ENCODE measurements around the gene PDS5A.

PDS5A gene

DNA sequence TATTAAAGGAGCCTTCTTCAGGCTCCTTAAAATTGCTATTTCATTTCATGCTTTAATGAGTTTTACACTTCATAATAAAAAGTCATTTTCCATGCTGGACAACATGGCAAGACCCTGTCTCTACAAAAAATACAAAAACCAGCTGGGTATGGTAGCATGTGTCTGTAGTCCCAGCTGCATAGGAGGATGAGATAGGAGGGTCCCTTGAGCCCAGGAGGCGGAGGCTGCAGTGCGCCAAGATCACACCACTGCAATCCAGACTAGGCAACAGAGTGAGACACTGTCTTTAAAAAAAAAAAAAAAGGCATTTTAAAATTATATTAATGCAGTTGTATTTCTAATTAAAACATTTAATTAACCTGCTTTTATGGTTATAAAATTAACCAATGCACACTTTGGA is 49.2 kb downstream of the PDS5A start:
- WGBS (ENCODE audit: extremely low coverage, insufficient coverage, low lambda C conversion rate), result no CpG with 5 or more reads among the region's 2 CpGs
- no peak overlapping the region for H2BK120ac ChIP-seq (ENCODE audit: low read depth, low read length)
- H3K36me3 ChIP-seq (ENCODE audit: control insufficient read depth, insufficient read depth, low read length), result peaks cover 2% of the 10 kb centered on the region

DNA sequence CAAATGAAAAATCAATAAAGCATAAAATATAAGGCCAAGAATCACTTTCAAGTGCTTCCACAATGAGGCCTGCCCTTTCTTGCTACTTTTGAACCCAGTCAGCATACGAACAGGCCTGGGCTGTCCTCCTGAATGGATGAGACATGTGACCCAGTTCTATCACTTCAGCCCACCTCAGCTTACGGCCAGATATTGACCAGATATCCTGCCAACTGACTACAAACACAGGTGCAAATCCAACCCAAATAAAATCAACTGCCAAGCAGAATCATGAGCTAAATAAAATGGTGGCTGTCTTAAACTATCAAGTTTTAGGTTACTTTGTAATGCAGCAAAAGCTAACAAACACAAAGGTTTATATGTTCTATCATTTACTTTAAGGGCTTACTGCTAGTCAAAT is 53.7 kb downstream of the PDS5A start:
- Histone ChIP-seq H4K8ac (ENCODE audit: low read depth, low read length) (no peak overlapping the region), H3K36me3 (ENCODE audit: control insufficient read depth, insufficient read depth, low read length) (peaks cover 2% of the 10 kb centered on the region)

More for the DNA sequence above, 49.2 kb downstream of the PDS5A start:
- no peak for DNase-seq
- Histone ChIP-seq H3K4ac (ENCODE audit: low read depth, low read length) (no peak overlapping the region), H3K27ac (ENCODE audit: low read depth, low read length) (no peak overlapping the region), H3K9ac (ENCODE audit: low read length) (no peak overlapping the region), H3K4me1 (ENCODE audit: control insufficient read depth, low read depth, low read length) (no peaks in the 10 kb centered on the region), H3K18ac (ENCODE audit: low read length) (no peak overlapping the region), H3K56ac (ENCODE audit: low read length) (no peak overlapping the region), H2BK5ac (ENCODE audit: low read length) (no peak overlapping the region), H3K79me1 (ENCODE audit: low read length) (peaks cover 7% of the 10 kb centered on the region), H4K8ac (ENCODE audit: low read depth, low read length) (no peak overlapping the region), H2BK15ac (replicated peaks; ENCODE audit: low read depth) (no peak overlapping the region), H3K4me3 (ENCODE audit: low read length) (no peak overlapping the region), H3K79me2 (ENCODE audit: control insufficient read depth, insufficient read depth, low read length) (peaks cover 19% of the 10 kb centered on the region), H4K5ac (ENCODE audit: low read length) (no peak overlapping the region), H2AK5ac (ENCODE audit: low read length) (no peak overlapping the region), H3K23ac (ENCODE audit: low read length) (no peak overlapping the region), H3K4me2 (ENCODE audit: low read length) (no peak overlapping the region), H3K27me3 (ENCODE audit: insufficient read depth, low read length, poor library complexity) (no peaks in the 10 kb centered on the region)

DNA sequence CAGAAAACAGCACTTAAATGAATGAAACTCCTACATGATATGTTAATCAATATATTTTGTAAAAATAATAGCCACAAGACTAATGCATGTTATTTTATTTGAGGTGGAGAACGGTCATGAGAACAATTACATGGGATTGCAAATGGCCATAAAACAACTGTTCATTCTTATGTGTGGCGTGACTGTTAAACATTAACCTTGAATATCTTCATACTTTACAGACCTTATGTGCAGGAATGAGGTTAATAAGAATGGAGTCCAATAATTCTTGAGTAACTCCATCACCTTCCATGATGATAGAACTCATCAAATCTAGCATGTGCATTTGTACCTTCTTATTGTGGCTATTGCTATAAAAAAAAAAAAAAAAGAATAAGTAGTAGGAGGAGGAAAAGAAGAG is 55.3 kb downstream of the PDS5A start:
- Histone ChIP-seq H3K27me3 (ENCODE audit: insufficient read depth, low read length, poor library complexity) (no peaks in the 10 kb centered on the region), H4K5ac (ENCODE audit: low read length) (no peak overlapping the region), H3K23ac (ENCODE audit: low read length) (no peak overlapping the region), H2BK15ac (replicated peaks; ENCODE audit: low read depth) (no peak overlapping the region), H3K4me1 (ENCODE audit: control insufficient read depth, low read depth, low read length) (no peaks in the 10 kb centered on the region), H4K8ac (ENCODE audit: low read depth, low read length) (no peak overlapping the region), H2BK120ac (ENCODE audit: low read depth, low read length) (no peak overlapping the region), H3K4me2 (ENCODE audit: low read length) (no peak overlapping the region), H2BK5ac (ENCODE audit: low read length) (no peak overlapping the region), H3K56ac (ENCODE audit: low read length) (no peak overlapping the region), H3K4ac (ENCODE audit: low read depth, low read length) (no peak overlapping the region), H2AK5ac (ENCODE audit: low read length) (no peak overlapping the region), H3K79me2 (ENCODE audit: control insufficient read depth, insufficient read depth, low read length) (no peaks in the 10 kb centered on the region), H3K36me3 (ENCODE audit: control insufficient read depth, insufficient read depth, low read length) (no peaks in the 10 kb centered on the region), H3K18ac (ENCODE audit: low read length) (no peak overlapping the region), H3K79me1 (ENCODE audit: low read length) (no peaks in the 10 kb centered on the region), H3K4me3 (ENCODE audit: low read length) (no peak overlapping the region), H3K27ac (ENCODE audit: low read depth, low read length) (no peak overlapping the region), H3K9ac (ENCODE audit: low read length) (no peak overlapping the region)
- no CpG with 5 or more reads among the region's 2 CpGs for WGBS (ENCODE audit: extremely low coverage, insufficient coverage, low lambda C conversion rate)
- no peak for DNase-seq

More for the DNA sequence above, 53.7 kb downstream of the PDS5A start:
- Histone ChIP-seq H3K79me1 (ENCODE audit: low read length) (no peaks in the 10 kb centered on the region), H3K18ac (ENCODE audit: low read length) (no peak overlapping the region), H3K56ac (ENCODE audit: low read length) (no peak overlapping the region), H2BK120ac (ENCODE audit: low read depth, low read length) (no peak overlapping the region), H3K27ac (ENCODE audit: low read depth, low read length) (no peak overlapping the region), H2BK15ac (replicated peaks; ENCODE audit: low read depth) (no peak overlapping the region), H3K79me2 (ENCODE audit: control insufficient read depth, insufficient read depth, low read length) (peaks cover under 1% of the 10 kb centered on the region), H2AK5ac (ENCODE audit: low read length) (no peak overlapping the region), H3K4me3 (ENCODE audit: low read length) (no peak overlapping the region), H3K27me3 (ENCODE audit: insufficient read depth, low read length, poor library complexity) (no peaks in the 10 kb centered on the region), H3K23ac (ENCODE audit: low read length) (no peak overlapping the region), H3K4ac (ENCODE audit: low read depth, low read length) (no peak overlapping the region), H3K9ac (ENCODE audit: low read length) (no peak overlapping the region), H2BK5ac (ENCODE audit: low read length) (no peak overlapping the region), H4K5ac (ENCODE audit: low read length) (no peak overlapping the region), H3K4me1 (ENCODE audit: control insufficient read depth, low read depth, low read length) (no peaks in the 10 kb centered on the region), H3K4me2 (ENCODE audit: low read length) (no peak overlapping the region)
- no peak for DNase-seq
- no CpG with 5 or more reads among the region's 2 CpGs for WGBS (ENCODE audit: extremely low coverage, insufficient coverage, low lambda C conversion rate)

DNA sequence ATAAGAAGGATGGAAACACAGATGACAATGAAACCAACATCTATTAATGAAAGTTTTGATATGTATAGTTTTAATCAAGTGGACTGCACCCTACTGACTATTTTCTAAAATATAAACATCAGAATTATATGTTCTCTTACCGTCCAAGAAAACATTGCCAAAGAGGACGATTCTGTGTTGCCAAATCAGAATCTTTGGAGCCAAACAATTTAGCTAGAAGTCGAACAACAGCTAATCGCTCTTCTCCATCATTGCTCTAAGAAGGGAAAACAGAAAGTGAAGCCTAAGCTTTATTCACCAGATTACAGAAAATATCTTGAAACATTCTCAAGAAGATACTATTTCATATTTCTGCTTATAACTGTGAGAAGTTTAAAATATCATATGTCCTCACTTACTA is 64.2 kb downstream of the PDS5A start:
- WGBS (ENCODE audit: extremely low coverage, insufficient coverage, low lambda C conversion rate), result no CpG with 5 or more reads among the region's 4 CpGs
- H3K36me3 ChIP-seq (ENCODE audit: control insufficient read depth, insufficient read depth, low read length), result peaks cover 1% of the 10 kb centered on the region

DNA sequence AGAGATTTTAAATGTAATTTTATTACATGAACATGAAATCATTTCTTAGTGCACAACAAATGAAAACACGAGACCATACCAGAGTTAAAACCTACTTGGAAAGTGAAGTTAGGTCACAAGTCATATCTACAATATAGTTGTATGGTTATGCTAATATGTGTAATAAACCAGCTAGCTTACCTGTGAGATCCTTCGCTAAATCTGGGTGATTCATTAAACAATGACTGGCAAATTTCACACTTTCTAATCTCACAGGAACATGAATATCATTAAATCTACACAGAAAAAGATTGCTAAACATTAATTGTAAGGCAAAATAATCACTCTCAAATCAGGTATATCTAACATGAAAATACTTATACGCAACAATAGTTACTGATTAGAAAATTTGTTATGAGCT is 67.6 kb downstream of the PDS5A start:
- Histone ChIP-seq H3K18ac (ENCODE audit: low read length) (no peak overlapping the region), H2BK5ac (ENCODE audit: low read length) (no peak overlapping the region), H3K79me2 (ENCODE audit: control insufficient read depth, insufficient read depth, low read length) (no peaks in the 10 kb centered on the region), H3K4me1 (ENCODE audit: control insufficient read depth, low read depth, low read length) (no peaks in the 10 kb centered on the region), H3K56ac (ENCODE audit: low read length) (no peak overlapping the region), H3K9ac (ENCODE audit: low read length) (no peak overlapping the region), H2BK120ac (ENCODE audit: low read depth, low read length) (no peak overlapping the region), H3K36me3 (ENCODE audit: control insufficient read depth, insufficient read depth, low read length) (peaks cover 1% of the 10 kb centered on the region), H3K79me1 (ENCODE audit: low read length) (no peaks in the 10 kb centered on the region), H3K23ac (ENCODE audit: low read length) (no peak overlapping the region), H3K4ac (ENCODE audit: low read depth, low read length) (no peak overlapping the region), H2AK5ac (ENCODE audit: low read length) (no peak overlapping the region), H3K4me2 (ENCODE audit: low read length) (no peak overlapping the region), H4K8ac (ENCODE audit: low read depth, low read length) (no peak overlapping the region), H3K27ac (ENCODE audit: low read depth, low read length) (no peak overlapping the region), H2BK15ac (replicated peaks; ENCODE audit: low read depth) (no peak overlapping the region), H4K5ac (ENCODE audit: low read length) (no peak overlapping the region), H3K4me3 (ENCODE audit: low read length) (no peak overlapping the region), H3K27me3 (ENCODE audit: insufficient read depth, low read length, poor library complexity) (no peaks in the 10 kb centered on the region)
- WGBS (ENCODE audit: extremely low coverage, insufficient coverage, low lambda C conversion rate), result no CpG with 5 or more reads among the region's 3 CpGs
- DNase-seq, result no peak

More for the DNA sequence above, 64.2 kb downstream of the PDS5A start:
- H3K79me1 ChIP-seq (ENCODE audit: low read length), result no peaks in the 10 kb centered on the region
- no peak overlapping the region for H3K4me2 ChIP-seq (ENCODE audit: low read length)
- H3K79me2 ChIP-seq (ENCODE audit: control insufficient read depth, insufficient read depth, low read length), result no peaks in the 10 kb centered on the region
- no peak overlapping the region for H3K18ac ChIP-seq (ENCODE audit: low read length)
- H3K4me3 ChIP-seq (ENCODE audit: low read length), result no peak overlapping the region
- no peak overlapping the region for H3K27ac ChIP-seq (ENCODE audit: low read depth, low read length)
- no peak overlapping the region for H2BK15ac ChIP-seq (replicated peaks; ENCODE audit: low read depth)
- H2BK5ac ChIP-seq (ENCODE audit: low read length), result no peak overlapping the region
- H3K23ac ChIP-seq (ENCODE audit: low read length), result no peak overlapping the region
- no peaks in the 10 kb centered on the region for H3K27me3 ChIP-seq (ENCODE audit: insufficient read depth, low read length, poor library complexity)
- no peak overlapping the region for H2BK120ac ChIP-seq (ENCODE audit: low read depth, low read length)
- H3K56ac ChIP-seq (ENCODE audit: low read length), result no peak overlapping the region
- H4K8ac ChIP-seq (ENCODE audit: low read depth, low read length), result no peak overlapping the region
- DNase-seq, result no peak
- no peak overlapping the region for H3K9ac ChIP-seq (ENCODE audit: low read length)
- H3K4ac ChIP-seq (ENCODE audit: low read depth, low read length), result no peak overlapping the region
- no peak overlapping the region for H2AK5ac ChIP-seq (ENCODE audit: low read length)
- H3K4me1 ChIP-seq (ENCODE audit: control insufficient read depth, low read depth, low read length), result no peaks in the 10 kb centered on the region
- no peak overlapping the region for H4K5ac ChIP-seq (ENCODE audit: low read length)

DNA sequence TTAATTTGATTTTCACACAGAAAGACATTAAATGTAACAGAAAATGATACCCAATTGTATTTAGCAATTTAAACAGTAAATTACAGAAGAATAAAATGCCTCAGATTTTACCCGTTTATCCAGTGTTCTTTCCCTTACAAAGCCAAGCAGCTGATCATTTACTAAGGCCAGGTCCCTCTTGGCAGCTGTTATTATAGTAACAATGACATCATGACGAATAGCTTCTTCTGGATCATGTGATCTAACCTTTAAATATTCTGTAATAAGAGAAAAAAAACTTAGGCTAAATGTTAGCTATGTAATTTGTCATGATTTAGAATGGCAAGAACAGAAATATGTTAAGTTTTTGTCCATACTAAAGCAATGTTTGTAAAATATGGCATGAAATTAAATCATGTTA is 69.4 kb downstream of the PDS5A start:
- Histone ChIP-seq H2AK5ac (ENCODE audit: low read length) (no peak overlapping the region), H3K4me3 (ENCODE audit: low read length) (no peak overlapping the region), H3K56ac (ENCODE audit: low read length) (no peak overlapping the region), H2BK15ac (replicated peaks; ENCODE audit: low read depth) (no peak overlapping the region), H4K5ac (ENCODE audit: low read length) (no peak overlapping the region), H3K27ac (ENCODE audit: low read depth, low read length) (no peak overlapping the region), H3K27me3 (ENCODE audit: insufficient read depth, low read length, poor library complexity) (no peaks in the 10 kb centered on the region), H4K8ac (ENCODE audit: low read depth, low read length) (no peak overlapping the region), H3K9ac (ENCODE audit: low read length) (no peak overlapping the region), H3K4ac (ENCODE audit: low read depth, low read length) (no peak overlapping the region), H3K4me1 (ENCODE audit: control insufficient read depth, low read depth, low read length) (no peaks in the 10 kb centered on the region), H3K18ac (ENCODE audit: low read length) (no peak overlapping the region), H3K79me1 (ENCODE audit: low read length) (no peaks in the 10 kb centered on the region), H2BK5ac (ENCODE audit: low read length) (no peak overlapping the region), H3K4me2 (ENCODE audit: low read length) (no peak overlapping the region), H3K79me2 (ENCODE audit: control insufficient read depth, insufficient read depth, low read length) (no peaks in the 10 kb centered on the region), H3K36me3 (ENCODE audit: control insufficient read depth, insufficient read depth, low read length) (peaks cover 1% of the 10 kb centered on the region), H2BK120ac (ENCODE audit: low read depth, low read length) (no peak overlapping the region), H3K23ac (ENCODE audit: low read length) (no peak overlapping the region)
- no CpG with 5 or more reads among the region's 2 CpGs for WGBS (ENCODE audit: extremely low coverage, insufficient coverage, low lambda C conversion rate)
- no peak for DNase-seq
